A204.1 (cell line): ENCODE measurements around the gene EMILIN1.
A peak's percentile ranks its signal among the peaks of the same experiment; 100 is the strongest.

ENCODE experiments used
- FAIRE-seq: peaks from 2 replicates; lab custom pipeline; 2012; peaks lifted over from hg19 to GRCh38; lab: Jason Lieb, UNC

Gene EMILIN1

GRCh38 chr2:27125104-27125503 is 46.7 kb downstream of the EMILIN1 start:
- no peak for FAIRE-seq

GRCh38 chr2:27126252-27126710 is 47.9 kb downstream of the EMILIN1 start:
- no peak for FAIRE-seq

GRCh38 chr2:27127883-27128667 is 49.7 kb downstream of the EMILIN1 start:
- FAIRE-seq, result no peak

- no peak for FAIRE-seq
These were observed 50.5 kb downstream of the EMILIN1 start for GRCh38 chr2:27128668-27129571.

- FAIRE-seq, result no peak
These were observed 52.0 kb downstream of the EMILIN1 start for GRCh38 chr2:27130396-27130795.

- FAIRE-seq, result no peak
These were observed 53.0 kb downstream of the EMILIN1 start for GRCh38 chr2:27131429-27131828.

GRCh38 chr2:27133195-27133875 is 54.9 kb downstream of the EMILIN1 start:
- no peak for FAIRE-seq

GRCh38 chr2:27133905-27134780 is 55.7 kb downstream of the EMILIN1 start, which contains the start of gene PREB:
TSS of gene PREB (minus strand) at chr2:27134636. CDS start at chr2:27134421, 215 bp downstream.
- peak; percentile 65 for FAIRE-seq

GRCh38 chr2:27134781-27135477 is 56.5 kb downstream of the EMILIN1 start:
- no peak for FAIRE-seq

GRCh38 chr2:27135478-27135955 is 57.1 kb downstream of the EMILIN1 start:
- no peak for FAIRE-seq
